GM19455 (cell line): ENCODE measurements around the gene HES2.
A peak's percentile ranks its signal among the peaks of the same experiment; 100 is the strongest.
"Not testable (repeated sequence)": the region's sequence is repeated elsewhere in the genome, so short reads cannot be mapped to it uniquely, and the experiment has no call there.

Source experiments
- ATAC-seq: cut with Tn5 transposase; IDR thresholded peaks from one replicate; pipeline ENCODE4 v1.9.1; 2021; ENCODE audit not compliant: unreplicated experiment

HES2 gene

GRCh38 chr1:6391951-6392808, 27.5 kb downstream of the HES2 start:
- ATAC-seq: peak; percentile 8

GRCh38 chr1:6389971-6390370, 29.7 kb downstream of the HES2 start:
- ATAC-seq: no peak

- no peak for ATAC-seq
Observed at GRCh38 chr1:6386371-6386949, 33.3 kb downstream of the HES2 start.

GRCh38 chr1:6385488-6386191, 34.1 kb downstream of the HES2 start:
- ATAC-seq: no peak

GRCh38 chr1:6384962-6385361, 34.8 kb downstream of the HES2 start:
- ATAC-seq: no peak

GRCh38 chr1:6384135-6384534, 35.6 kb downstream of the HES2 start:
- ATAC-seq: no peak

GRCh38 chr1:6380037-6380436, 39.7 kb downstream of the HES2 start:
- ATAC-seq: no peak

GRCh38 chr1:6378096-6378746, 41.5 kb downstream of the HES2 start:
- ATAC-seq: no peak

GRCh38 chr1:6373961-6374720, 45.6 kb downstream of the HES2 start:
- ATAC-seq: no peak

GRCh38 chr1:6372236-6372635, 47.5 kb downstream of the HES2 start:
- ATAC-seq: not testable (repeated sequence)

- no peak for ATAC-seq
Observed at GRCh38 chr1:6370006-6370405, 49.7 kb downstream of the HES2 start.

- no peak for ATAC-seq
Observed at GRCh38 chr1:6367381-6368012, 52.2 kb downstream of the HES2 start.

- no peak for ATAC-seq
Observed at GRCh38 chr1:6365047-6365446, 54.7 kb downstream of the HES2 start.

- not testable (repeated sequence) for ATAC-seq
Observed at GRCh38 chr1:6363085-6363884, 56.4 kb downstream of the HES2 start.
